SK-N-SH treated with all-trans-retinoic acid at 6 μM for 48 hours (cell line): ENCODE data around the gene PACSIN2.

Source experiments
- ATAC-seq: fragments of 200-7000 bp; cut with Tn5 transposase; 3 replicates; pipeline ENCODE4 v1.9.1; 2020; ENCODE audit warnings: mild to moderate bottlenecking, moderate library complexity
- ARNTL ChIP-seq: fragments of 450-650 bp; formaldehyde crosslinking; IDR thresholded peaks from 2 replicates; pipeline ENCODE4 v1.5.0; 2020; ENCODE audit warnings: low read depth, mild to moderate bottlenecking, moderate library complexity, borderline replicate concordance
- BACH2 ChIP-seq: fragments of 250-450 bp; sonication (Bioruptor Pico); IDR thresholded peaks from 2 replicates; pipeline ENCODE4 v1.9.0; 2021; ENCODE audit warnings: mild to moderate bottlenecking, borderline replicate concordance
- CSDC2 ChIP-seq: fragments of 250-450 bp; sonication (Bioruptor Pico); IDR thresholded peaks from 2 replicates; pipeline ENCODE4 v1.5.0; 2020; ENCODE audit warnings: mild to moderate bottlenecking, moderate library complexity
- ESRRG ChIP-seq: fragments of 250-450 bp; sonication (Bioruptor Pico); IDR thresholded peaks from 2 replicates; pipeline ENCODE4 v1.6.1; 2021; ENCODE audit warnings: mild to moderate bottlenecking
- GLIS3 ChIP-seq: fragments of 250-450 bp; sonication (Bioruptor Pico); IDR thresholded peaks from 2 replicates; pipeline ENCODE4 v1.5.0; 2020; ENCODE audit warnings: mild to moderate bottlenecking, moderate library complexity
- ISL1 ChIP-seq: fragments of 250-450 bp; sonication (Bioruptor Pico); IDR thresholded peaks from 2 replicates; pipeline ENCODE4 v2.1.2; 2022; ENCODE audit warnings: mild to moderate bottlenecking, moderate library complexity
- OSR1 ChIP-seq: fragments of 250-450 bp; sonication (Bioruptor Pico); IDR thresholded peaks from 2 replicates; pipeline ENCODE4 v1.8.0; 2022; ENCODE audit warnings: moderate library complexity, mild to moderate bottlenecking, inconsistent platforms
- RARB ChIP-seq: fragments of 250-450 bp; sonication (Bioruptor Pico); IDR thresholded peaks from 2 replicates; pipeline ENCODE4 v1.8.0; 2021; ENCODE audit warnings: mild to moderate bottlenecking, moderate library complexity
- SNAI2 ChIP-seq: fragments of 250-450 bp; sonication (Bioruptor Pico); IDR thresholded peaks from 2 replicates; pipeline ENCODE4 v1.5.0; 2020; ENCODE audit warnings: mild to moderate bottlenecking, moderate library complexity
- TCF4 ChIP-seq: fragments of 250-450 bp; sonication (Bioruptor Pico); IDR thresholded peaks from 2 replicates; pipeline ENCODE4 v1.8.0; 2021; ENCODE audit warnings: mild to moderate bottlenecking, moderate library complexity, borderline replicate concordance
- ZC3H10 ChIP-seq: fragments of 250-450 bp; sonication (Bioruptor Pico); IDR thresholded peaks from 2 replicates; pipeline ENCODE4 v1.5.1; 2021; ENCODE audit warnings: mild to moderate bottlenecking, moderate library complexity
- ZFP3 ChIP-seq: fragments of 250-450 bp; sonication (Bioruptor Pico); IDR thresholded peaks from 2 replicates; pipeline ENCODE4 v1.5.0; 2020; ENCODE audit warnings: mild to moderate bottlenecking, moderate library complexity
- ZFP30 ChIP-seq: fragments of 450-650 bp; formaldehyde crosslinking; IDR thresholded peaks from 2 replicates; pipeline ENCODE4 v1.5.0; 2022; ENCODE audit warnings: mild to moderate bottlenecking, moderate library complexity
- ZNF565 ChIP-seq: fragments of 450-650 bp; formaldehyde crosslinking; conservative IDR thresholded peaks from 2 replicates; pipeline ENCODE4 v1.5.0; 2020; ENCODE audit warnings: low read depth, mild to moderate bottlenecking, moderate library complexity
- ZNF70 ChIP-seq: fragments of 450-650 bp; formaldehyde crosslinking; IDR thresholded peaks from 2 replicates; pipeline ENCODE4 v1.5.0; 2020; ENCODE audit warnings: mild to moderate bottlenecking, moderate library complexity
- ZNF8 ChIP-seq: fragments of 450-650 bp; formaldehyde crosslinking; IDR thresholded peaks from 2 replicates; pipeline ENCODE4 v1.5.0; 2020; ENCODE audit warnings: mild to moderate bottlenecking, moderate library complexity
- TF ChIP-seq, protein P1 (sequence below): fragments of 250-450 bp; sonication (Bioruptor Pico); IDR thresholded peaks from 2 replicates; pipeline ENCODE4 v1.5.1; 2021; ENCODE audit warnings: mild to moderate bottlenecking, moderate library complexity
- TF ChIP-seq, protein P2 (sequence below): fragments of 250-450 bp; sonication (Bioruptor Pico); IDR thresholded peaks from 2 replicates; pipeline ENCODE4 v1.8.0; 2020; ENCODE audit warnings: mild to moderate bottlenecking, moderate library complexity, borderline replicate concordance
- TF ChIP-seq, protein P3 (sequence below): fragments of 250-450 bp; sonication (Bioruptor Pico); IDR thresholded peaks from 2 replicates; pipeline ENCODE4 v1.5.1; 2020; ENCODE audit warnings: low read depth, mild to moderate bottlenecking, moderate library complexity
- TF ChIP-seq, protein P4 (sequence below): fragments of 250-450 bp; sonication (Bioruptor Pico); IDR thresholded peaks from 2 replicates; pipeline ENCODE4 v1.5.0; 2020; ENCODE audit warnings: mild to moderate bottlenecking, moderate library complexity

PACSIN2 gene

DNA sequence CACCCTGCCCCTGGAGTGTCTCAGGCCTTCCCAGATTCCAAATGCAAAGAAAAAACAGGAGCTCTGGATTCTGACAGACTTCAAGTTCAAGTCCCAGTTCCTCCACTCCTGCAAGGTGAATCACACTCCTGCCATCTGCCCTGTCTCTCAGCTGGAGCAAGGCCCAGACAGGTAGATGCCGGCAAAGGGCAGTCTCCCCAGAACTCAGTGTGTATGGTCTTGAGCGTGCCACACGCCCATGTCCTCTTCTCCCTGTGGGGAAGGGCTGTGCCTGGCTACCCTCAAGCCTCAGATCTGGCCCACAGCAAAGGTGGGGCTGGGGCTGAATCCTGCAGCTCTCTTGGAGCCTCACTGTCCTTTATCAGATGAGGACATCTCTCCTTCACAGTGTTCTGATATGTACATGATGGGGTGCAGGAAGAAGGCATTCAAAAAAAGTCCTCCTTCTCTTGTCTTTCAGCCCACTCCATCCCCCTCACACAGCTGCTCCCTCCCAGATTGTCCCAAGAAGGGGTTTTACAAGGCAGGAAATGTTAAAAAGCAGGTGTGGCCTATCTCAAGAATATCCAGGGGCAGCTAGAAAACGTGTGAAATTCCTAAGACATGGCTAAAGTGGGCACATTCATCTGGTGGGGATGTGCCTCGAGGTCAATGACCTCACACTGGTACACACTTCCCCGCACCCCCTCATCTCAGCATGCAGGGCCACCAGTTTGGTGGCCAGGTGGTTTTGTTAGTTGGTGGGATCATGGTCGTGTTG, 130.2 kb downstream of the PACSIN2 start:
- ATAC-seq, result no peak
- no peak for TF ChIP-seq ARNTL
- no peak for TF ChIP-seq ZFP3 (CRISPR knock-in tag)
- no peak for TF ChIP-seq TCF4 (CRISPR knock-in tag)
- TF ChIP-seq GLIS3 (CRISPR knock-in tag), result no peak
- TF ChIP-seq, protein P1, sequence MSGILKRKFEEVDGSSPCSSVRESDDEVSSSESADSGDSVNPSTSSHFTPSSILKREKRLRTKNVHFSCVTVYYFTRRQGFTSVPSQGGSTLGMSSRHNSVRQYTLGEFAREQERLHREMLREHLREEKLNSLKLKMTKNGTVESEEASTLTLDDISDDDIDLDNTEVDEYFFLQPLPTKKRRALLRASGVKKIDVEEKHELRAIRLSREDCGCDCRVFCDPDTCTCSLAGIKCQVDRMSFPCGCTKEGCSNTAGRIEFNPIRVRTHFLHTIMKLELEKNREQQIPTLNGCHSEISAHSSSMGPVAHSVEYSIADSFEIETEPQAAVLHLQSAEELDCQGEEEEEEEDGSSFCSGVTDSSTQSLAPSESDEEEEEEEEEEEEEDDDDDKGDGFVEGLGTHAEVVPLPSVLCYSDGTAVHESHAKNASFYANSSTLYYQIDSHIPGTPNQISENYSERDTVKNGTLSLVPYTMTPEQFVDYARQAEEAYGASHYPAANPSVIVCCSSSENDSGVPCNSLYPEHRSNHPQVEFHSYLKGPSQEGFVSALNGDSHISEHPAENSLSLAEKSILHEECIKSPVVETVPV, result no peak
- no peak for TF ChIP-seq OSR1 (CRISPR knock-in tag)
- TF ChIP-seq, protein P2, sequence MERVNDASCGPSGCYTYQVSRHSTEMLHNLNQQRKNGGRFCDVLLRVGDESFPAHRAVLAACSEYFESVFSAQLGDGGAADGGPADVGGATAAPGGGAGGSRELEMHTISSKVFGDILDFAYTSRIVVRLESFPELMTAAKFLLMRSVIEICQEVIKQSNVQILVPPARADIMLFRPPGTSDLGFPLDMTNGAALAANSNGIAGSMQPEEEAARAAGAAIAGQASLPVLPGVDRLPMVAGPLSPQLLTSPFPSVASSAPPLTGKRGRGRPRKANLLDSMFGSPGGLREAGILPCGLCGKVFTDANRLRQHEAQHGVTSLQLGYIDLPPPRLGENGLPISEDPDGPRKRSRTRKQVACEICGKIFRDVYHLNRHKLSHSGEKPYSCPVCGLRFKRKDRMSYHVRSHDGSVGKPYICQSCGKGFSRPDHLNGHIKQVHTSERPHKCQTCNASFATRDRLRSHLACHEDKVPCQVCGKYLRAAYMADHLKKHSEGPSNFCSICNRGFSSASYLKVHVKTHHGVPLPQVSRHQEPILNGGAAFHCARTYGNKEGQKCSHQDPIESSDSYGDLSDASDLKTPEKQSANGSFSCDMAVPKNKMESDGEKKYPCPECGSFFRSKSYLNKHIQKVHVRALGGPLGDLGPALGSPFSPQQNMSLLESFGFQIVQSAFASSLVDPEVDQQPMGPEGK (CRISPR knock-in tag), result no peak
- TF ChIP-seq ZFP30, result no peak
- TF ChIP-seq ZC3H10 (CRISPR knock-in tag), result no peak

DNA sequence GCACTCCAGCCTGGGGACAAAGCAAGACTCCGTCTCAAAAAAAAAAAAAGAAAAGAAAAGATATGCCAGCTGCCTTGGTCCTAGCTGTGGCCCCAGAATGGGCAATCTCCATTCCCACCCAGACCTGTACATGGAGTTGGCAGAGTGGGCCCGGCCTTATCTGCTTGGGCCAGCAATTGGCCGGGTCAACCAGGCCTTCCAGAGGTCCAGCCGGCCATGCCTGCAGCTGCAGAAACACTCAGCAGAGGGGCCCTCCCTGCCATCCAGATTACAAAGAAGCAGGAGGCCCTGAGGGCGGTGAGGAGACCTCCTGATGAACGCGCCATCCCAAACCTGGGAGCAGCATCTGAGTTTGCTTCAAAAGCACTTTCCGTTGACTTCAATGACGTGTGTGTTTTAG, 131.0 kb downstream of the PACSIN2 start:
- TF ChIP-seq, protein P1, result no peak
- TF ChIP-seq, protein P3, sequence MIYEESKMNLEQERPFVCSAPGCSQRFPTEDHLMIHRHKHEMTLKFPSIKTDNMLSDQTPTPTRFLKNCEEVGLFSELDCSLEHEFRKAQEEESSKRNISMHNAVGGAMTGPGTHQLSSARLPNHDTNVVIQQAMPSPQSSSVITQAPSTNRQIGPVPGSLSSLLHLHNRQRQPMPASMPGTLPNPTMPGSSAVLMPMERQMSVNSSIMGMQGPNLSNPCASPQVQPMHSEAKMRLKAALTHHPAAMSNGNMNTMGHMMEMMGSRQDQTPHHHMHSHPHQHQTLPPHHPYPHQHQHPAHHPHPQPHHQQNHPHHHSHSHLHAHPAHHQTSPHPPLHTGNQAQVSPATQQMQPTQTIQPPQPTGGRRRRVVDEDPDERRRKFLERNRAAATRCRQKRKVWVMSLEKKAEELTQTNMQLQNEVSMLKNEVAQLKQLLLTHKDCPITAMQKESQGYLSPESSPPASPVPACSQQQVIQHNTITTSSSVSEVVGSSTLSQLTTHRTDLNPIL (CRISPR knock-in tag), result no peak
- no peak for TF ChIP-seq BACH2
- TF ChIP-seq, protein P4, sequence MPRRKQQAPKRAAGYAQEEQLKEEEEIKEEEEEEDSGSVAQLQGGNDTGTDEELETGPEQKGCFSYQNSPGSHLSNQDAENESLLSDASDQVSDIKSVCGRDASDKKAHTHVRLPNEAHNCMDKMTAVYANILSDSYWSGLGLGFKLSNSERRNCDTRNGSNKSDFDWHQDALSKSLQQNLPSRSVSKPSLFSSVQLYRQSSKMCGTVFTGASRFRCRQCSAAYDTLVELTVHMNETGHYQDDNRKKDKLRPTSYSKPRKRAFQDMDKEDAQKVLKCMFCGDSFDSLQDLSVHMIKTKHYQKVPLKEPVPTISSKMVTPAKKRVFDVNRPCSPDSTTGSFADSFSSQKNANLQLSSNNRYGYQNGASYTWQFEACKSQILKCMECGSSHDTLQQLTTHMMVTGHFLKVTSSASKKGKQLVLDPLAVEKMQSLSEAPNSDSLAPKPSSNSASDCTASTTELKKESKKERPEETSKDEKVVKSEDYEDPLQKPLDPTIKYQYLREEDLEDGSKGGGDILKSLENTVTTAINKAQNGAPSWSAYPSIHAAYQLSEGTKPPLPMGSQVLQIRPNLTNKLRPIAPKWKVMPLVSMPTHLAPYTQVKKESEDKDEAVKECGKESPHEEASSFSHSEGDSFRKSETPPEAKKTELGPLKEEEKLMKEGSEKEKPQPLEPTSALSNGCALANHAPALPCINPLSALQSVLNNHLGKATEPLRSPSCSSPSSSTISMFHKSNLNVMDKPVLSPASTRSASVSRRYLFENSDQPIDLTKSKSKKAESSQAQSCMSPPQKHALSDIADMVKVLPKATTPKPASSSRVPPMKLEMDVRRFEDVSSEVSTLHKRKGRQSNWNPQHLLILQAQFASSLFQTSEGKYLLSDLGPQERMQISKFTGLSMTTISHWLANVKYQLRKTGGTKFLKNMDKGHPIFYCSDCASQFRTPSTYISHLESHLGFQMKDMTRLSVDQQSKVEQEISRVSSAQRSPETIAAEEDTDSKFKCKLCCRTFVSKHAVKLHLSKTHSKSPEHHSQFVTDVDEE, result no peak
- no peak for TF ChIP-seq RARB
- no peak for TF ChIP-seq OSR1 (CRISPR knock-in tag)
- no peak for TF ChIP-seq ZFP3 (CRISPR knock-in tag)
- TF ChIP-seq SNAI2, result no peak
- no peak for TF ChIP-seq ISL1 (CRISPR knock-in tag)
- TF ChIP-seq ZFP30, result no peak
- TF ChIP-seq ARNTL, result no peak
- no peak for TF ChIP-seq ZNF8 (CRISPR knock-in tag)
- no peak for TF ChIP-seq CSDC2
- no peak for TF ChIP-seq ZC3H10 (CRISPR knock-in tag)
- no peak for TF ChIP-seq ZNF565 (CRISPR knock-in tag)
- no peak for TF ChIP-seq ZNF70 (CRISPR knock-in tag)
- no peak for TF ChIP-seq ESRRG (CRISPR knock-in tag)
- no peak for ATAC-seq

DNA sequence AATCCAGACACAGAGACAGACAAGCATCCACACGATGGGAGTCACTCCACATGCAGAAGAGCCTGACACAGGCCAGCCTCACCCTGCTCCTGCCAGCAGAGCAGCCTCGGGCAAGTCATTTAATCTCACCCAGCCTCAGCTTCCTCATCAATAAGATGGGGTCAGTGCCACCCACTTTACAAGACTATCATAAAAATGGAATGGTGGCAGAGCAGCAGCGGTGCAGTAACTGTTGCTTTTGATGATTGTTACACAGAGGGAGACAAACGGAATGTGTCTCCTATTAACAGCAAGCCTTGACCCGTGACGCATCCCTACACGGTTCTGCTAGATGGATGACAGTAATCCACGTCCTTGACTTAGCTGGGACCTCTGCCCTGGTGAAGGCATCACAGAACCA, 131.8 kb downstream of the PACSIN2 start:
- ATAC-seq, result no peak
- TF ChIP-seq ZFP30, result no peak
- TF ChIP-seq, protein P4, result no peak
- TF ChIP-seq BACH2, result no peak
- TF ChIP-seq, protein P3 (CRISPR knock-in tag), result no peak
- TF ChIP-seq, all 23 proteins: peak for 0
